HCT116 (cell line): ENCODE measurements around the gene ERAP2.

ENCODE experiments used
- CEBPB ChIP-seq: IDR thresholded peaks from 2 replicates; pipeline ENCODE4 v1.6.1; 2012; ENCODE audit warnings: low read depth
- CTCF ChIP-seq, 3 experiments: fragments of 200-600 bp in 1 of 3; sonication (generic) in 1 of 3; IDR thresholded peaks in 2 of 3; conservative IDR thresholded peaks in 1 of 3; 2 replicates each; pipeline ENCODE4 v1.5.1; 2012 to 2017; ENCODE audit warnings: low read depth in 2 of 3, low read length in 2 of 3, antibody characterized with exemption in 1 of 3, borderline replicate concordance in 1 of 3, control low read depth in 1 of 3, mild to moderate bottlenecking in 1 of 3, mixed read lengths in 1 of 3, mixed run types in 1 of 3, moderate library complexity in 1 of 3; ENCODE audit not compliant: insufficient read depth in 1 of 3
- POLR2AphosphoS5 ChIP-seq: IDR thresholded peaks from 2 replicates; pipeline ENCODE4 v1.6.1; 2011; ENCODE audit warnings: mild to moderate bottlenecking, low read depth, low read length, moderate library complexity
- YY1 ChIP-seq: IDR thresholded peaks from 2 replicates; pipeline ENCODE4 v1.6.1; 2011; ENCODE audit warnings: low read length, low read depth, moderate library complexity, mild to moderate bottlenecking; ENCODE audit not compliant: insufficient replicate concordance; ENCODE audit errors: extremely low read depth

GRCh38 chr5:96884995-96885394 is 8.7 kb downstream of the ERAP2 start:
- TF ChIP-seq CTCF (IDR thresholded peaks at IDR 0.05 in 2 of 3, conservative IDR thresholded peaks at IDR 0.05 in 1 of 3; ENCODE audit: borderline replicate concordance in 1 of 3, insufficient read depth in 1 of 3, low read depth in 2 of 3, low read length in 2 of 3): no peak
- no peak for TF ChIP-seq POLR2AphosphoS5
- no peak for TF ChIP-seq YY1
- no peak for TF ChIP-seq CEBPB
